C4-2B (cell line): ENCODE data around the gene PARD6B.

Experiments
- ZFX ChIP-seq: fragments of 450-650 bp; IDR thresholded peaks from 2 replicates; pipeline ENCODE4 v1.6.1; 2017
- TF ChIP-seq, protein P1 (sequence below): fragments of 450-650 bp; conservative IDR thresholded peaks from 2 replicates; pipeline ENCODE4 v1.5.1; 2017; ENCODE audit warnings: mild to moderate bottlenecking

DNA sequence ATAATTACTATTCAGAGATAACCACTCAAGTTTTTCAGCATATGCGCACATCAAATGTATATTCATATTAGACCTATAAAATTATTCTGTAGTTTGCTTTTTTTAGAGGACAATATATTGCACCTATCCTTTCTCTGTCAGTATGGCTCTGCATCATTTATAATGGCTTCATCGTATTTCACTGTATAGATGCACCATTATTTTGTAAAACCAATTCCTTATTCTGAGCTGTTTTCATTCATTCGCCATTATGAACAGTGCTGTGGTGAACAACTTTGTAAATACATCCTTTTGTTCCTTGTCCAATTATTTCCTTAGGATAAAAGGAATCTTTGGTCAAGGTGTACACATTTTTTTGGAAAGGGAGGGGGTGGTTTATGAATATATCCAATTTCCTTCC lies 34.3 kb downstream of the PARD6B start:
- TF ChIP-seq, protein P1, sequence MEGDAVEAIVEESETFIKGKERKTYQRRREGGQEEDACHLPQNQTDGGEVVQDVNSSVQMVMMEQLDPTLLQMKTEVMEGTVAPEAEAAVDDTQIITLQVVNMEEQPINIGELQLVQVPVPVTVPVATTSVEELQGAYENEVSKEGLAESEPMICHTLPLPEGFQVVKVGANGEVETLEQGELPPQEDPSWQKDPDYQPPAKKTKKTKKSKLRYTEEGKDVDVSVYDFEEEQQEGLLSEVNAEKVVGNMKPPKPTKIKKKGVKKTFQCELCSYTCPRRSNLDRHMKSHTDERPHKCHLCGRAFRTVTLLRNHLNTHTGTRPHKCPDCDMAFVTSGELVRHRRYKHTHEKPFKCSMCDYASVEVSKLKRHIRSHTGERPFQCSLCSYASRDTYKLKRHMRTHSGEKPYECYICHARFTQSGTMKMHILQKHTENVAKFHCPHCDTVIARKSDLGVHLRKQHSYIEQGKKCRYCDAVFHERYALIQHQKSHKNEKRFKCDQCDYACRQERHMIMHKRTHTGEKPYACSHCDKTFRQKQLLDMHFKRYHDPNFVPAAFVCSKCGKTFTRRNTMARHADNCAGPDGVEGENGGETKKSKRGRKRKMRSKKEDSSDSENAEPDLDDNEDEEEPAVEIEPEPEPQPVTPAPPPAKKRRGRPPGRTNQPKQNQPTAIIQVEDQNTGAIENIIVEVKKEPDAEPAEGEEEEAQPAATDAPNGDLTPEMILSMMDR, result no peak
- TF ChIP-seq ZFX, result no peak
